Smooth muscle cell of the brain vasculature (primary cell): ENCODE measurements around the gene DENND1B.
"Not testable (repeated sequence)": the region's sequence is repeated elsewhere in the genome, so short reads cannot be mapped to it uniquely, and the experiment has no call there.

Experiments
- DNase-seq: peaks from one replicate; pipeline ENCODE4 v3.0.0-alpha.2; 2012; ENCODE audit warnings: low read depth, low spot score

The DENND1B gene

DNA sequence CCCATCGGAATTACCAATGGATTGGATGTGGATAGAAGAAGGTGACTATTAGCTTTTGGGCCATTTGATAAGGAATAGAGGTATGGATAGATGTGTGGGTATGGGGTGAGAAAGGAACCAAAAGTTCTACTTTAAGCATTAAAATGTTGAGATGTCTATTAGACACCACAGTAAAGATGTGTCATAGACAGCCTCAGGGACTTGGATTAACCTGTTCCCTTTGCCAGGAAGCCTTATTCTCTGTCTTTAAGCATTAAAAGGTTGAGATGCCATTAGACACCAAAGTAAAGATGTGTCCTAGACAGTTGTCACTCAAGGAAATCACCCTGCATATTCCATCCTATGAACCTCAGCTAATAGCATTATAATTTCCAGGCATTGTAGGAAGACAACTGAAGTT lies 11.0 kb upstream of the DENND1B start:
- DNase-seq = no peak

- DNase-seq = no peak
These were observed 8.2 kb upstream of the DENND1B start for GRCh38 chr1:197783510-197783948.

GRCh38 chr1:197782722-197783360 lies 7.6 kb upstream of the DENND1B start:
- DNase-seq = no peak

DNA sequence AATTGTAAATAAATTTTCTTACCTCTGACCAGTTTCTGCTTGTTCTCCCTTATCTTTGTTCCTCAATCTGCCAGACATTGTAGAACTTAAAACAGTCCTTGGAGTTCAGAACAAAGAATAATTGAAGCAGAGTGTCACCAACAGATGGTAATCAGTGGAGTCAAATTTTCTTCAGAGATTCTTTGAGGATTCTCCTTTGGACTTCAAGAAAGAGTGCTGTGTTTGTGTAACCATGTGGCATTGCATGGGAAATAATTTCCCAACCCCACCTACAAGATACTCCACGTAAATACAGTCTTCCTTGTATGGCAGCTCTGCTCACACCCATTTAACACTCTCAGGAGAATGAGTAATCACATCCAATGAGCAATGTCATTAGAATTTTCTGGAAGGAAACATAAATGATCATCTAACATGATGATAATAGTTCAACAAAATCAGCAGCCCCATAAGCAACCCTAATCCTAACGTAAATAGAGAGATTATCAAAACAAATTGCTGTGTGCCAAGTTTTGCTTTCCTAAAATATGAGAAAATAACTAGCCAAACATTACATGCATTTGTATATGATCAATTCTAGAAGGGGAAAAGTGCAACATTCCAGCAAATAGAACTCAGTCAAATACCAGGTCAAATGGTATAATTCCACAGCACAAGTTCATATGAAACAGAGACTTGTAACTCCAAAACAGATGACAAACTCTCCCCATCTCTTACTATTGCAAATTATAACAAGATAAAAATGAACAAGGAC lies 6.9 kb upstream of the DENND1B start:
- no peak for DNase-seq

- DNase-seq = no peak
These were observed 4.6 kb upstream of the DENND1B start for GRCh38 chr1:197779921-197780320.

DNA sequence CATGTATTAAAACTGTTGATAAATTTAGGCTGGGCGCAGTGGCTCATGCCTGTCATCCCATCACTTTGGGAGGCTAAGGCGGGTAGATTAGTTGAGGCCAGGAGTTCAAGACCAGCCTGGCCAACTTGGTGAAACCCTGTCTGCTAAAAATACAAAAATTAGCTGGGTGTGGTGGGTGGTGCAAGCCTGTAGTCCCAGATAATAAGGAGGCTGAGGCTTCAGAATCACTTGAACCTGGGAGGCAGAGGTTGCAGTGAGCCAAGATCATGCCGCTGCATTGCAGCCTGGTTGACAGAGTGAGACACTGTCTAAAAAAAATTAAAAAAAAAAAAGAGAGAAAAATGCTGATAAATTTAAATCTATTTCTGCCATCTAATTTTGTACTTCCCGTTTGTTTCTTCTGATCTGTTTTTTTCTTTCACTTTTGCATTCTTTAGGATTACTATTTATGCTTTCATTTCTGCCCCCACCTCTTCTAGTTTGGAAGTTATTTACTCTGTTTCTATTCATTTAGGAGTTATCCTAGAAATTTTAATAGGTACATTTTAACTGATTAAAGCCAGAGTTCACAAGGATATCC lies 3.2 kb upstream of the DENND1B start:
- no peak for DNase-seq

DNA sequence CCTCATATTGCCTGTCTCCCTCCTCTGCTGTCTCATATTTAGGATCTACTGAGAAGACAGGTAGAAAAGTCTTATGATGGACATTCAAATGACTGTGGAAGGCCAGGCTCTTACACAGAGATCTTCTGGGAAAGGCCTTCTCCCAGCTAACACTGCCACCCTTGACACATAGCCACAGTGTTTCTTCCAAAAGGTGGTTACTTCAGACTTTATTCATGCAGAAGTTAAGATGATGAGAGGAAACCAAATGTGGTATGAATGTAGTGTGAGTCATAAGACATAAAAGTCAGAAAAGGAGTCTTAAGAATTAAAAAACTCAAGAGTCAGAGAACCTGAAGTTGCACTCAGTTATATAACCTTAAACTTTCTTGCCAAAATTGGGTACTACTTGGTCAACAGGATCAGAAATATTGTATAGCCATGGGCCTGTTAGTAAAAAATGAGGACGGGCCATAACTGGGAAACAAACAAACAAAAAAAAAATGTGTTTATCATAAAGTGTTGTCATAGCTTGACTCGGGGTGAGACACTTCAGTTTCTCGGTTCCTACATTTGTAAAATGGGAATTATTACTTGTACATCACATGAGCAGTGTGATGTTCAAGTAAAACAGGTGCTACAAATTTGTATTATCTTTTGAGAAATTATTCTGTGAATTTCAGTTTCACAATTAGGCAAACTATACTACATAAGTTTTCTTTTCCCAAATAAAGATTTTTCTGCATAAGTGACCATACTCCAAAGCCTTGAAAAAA lies 1.2 kb upstream of the DENND1B start:
- DNase-seq = no peak

DNA sequence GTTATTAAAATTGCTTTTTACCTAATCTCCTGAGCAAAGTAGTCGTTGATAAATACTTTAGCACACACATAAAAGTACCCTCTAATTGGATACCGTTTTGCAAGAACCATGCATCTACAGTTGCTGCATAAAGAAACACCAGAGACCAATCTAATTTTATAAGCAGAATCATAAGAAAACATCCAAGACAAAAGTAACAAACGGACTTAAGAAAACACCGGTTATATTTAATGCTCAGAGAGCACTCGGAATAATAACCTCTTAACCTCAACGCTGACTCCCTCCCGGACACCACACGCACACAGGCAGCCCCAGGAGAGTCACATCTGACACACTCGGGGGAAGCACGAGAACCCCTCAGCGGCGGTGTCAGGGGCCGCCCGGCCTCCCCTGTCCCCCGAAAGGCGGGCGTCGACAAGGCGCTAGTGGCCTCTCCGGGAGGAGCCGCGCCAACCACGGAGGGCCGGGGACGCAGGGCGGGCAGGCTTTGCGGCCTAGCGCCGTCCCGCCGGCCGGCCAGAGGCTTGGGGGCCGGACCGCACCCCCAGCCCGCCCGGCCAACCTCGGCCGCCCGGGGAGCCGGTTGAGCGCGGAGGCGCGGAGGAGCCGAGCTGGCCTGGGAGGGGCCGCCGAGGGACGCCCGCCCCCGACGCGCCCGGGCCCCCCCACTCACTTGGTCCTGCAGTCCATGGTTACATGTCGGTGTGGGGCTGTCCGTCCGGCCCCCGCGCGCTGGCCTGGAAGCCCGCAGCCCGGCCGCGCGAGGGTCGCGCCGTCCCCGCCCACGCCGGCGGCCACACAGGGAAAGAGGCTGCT lies 606 bp downstream of the DENND1B start:
- DNase-seq = no peak

DNA sequence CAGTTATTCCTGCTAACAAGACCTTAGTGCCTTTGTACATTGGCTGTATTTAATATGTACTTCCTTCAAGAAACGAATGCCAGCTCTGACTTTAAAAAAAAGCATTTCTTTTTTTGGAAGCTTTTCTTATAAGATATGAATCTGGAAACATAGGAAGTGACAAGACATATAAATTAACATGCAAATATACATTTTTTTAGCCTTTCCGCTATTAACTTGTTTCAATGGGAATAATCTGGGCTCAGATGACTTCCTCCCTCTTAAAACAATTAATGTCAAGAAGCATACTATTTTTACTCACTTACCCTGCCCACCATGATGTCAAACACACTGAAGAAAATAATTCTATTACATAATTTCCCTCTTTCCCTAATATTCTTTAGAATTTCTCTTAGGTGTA lies 1.4 kb downstream of the DENND1B start:
- DNase-seq = no peak

DNA sequence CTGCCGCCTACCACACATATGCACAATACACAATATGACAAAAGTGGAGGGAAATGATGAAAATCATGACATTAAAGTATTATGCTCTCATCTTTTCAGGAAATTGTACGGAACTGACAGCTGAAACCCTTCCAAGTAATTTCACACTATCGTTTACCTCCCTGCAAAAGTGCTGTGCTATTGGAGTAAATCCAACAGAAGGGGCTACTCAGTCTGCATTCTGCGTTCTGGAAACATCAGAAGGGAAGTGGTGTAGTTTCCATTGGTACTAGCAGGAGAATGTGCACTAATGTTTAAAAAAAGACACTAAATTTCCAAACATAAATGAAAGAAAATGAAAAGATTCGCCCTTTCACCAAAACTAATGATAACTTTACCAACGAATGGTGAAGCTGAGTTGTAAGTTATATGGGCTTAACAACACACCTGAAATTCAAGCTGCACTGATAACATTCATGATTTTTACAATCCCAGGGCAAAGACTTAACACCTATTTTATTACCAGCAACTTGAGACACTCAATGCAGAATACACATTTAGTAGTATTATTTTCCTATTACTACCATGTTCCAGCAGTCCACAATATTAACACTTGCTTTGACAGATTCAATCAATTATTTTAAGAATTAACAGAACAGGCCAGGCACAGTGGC lies 3.2 kb downstream of the DENND1B start:
- no peak for DNase-seq

GRCh38 chr1:197771386-197771785 lies 3.9 kb downstream of the DENND1B start:
- no peak for DNase-seq

- DNase-seq = no peak
These were observed 5.0 kb downstream of the DENND1B start for GRCh38 chr1:197770243-197770642.

- DNase-seq = no peak
These were observed 6.0 kb downstream of the DENND1B start for GRCh38 chr1:197769287-197769686.

DNA sequence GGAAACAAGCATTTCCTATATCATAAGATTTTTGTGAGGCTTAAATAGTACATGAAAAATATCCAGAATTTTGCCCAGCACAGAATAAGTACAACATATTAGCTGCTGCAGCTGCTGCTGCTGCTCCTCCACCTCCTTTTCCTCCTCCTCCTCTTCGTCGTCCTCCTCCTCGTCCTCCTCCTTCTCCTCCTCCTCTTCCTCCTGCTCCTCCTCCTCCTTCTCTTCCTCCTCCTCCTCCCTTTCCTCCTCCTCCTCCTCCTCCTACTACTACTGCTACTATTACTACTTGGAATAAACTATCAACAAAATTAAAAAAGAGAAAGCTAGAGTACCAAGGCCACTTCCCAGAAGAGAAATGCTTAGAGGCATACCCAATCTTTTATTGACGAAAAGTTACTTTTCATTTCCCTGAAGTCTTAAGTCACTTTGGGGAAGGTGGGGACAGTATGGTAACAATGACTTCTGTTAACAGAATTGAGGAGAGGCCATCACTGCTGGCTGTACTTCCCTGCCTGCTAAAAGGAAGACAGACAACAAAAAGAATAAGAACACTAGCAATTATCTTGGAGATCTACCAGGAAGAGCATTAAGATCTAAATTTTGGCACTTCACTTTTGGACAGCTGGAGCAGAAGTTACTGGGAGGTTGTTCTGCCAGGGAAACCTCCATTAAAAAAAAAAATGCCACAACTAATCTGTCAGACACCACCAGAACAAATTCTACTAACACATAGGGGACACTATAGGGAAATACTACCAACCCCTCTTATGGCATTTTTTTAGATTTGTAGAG lies 7.1 kb downstream of the DENND1B start:
- DNase-seq = no peak

DNA sequence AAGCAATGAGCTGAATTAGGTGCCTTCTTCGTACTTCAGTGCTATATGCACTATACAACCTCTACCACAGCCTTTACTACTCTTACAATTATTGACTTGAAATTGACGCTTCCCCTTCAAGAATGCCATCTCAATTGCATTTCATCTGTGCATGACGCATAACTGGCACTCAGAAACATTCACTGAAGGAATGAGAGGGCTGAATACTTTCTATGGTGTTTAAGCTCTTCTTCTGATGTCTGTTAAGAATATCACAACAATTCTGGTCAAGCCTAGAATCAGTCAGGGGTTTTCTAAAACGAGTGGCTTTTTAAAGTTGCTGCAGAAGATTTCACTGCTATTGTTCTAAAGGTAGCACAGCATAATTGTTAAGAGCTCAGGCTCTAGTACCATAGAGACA lies 11.5 kb downstream of the DENND1B start:
- DNase-seq = no peak

DNA sequence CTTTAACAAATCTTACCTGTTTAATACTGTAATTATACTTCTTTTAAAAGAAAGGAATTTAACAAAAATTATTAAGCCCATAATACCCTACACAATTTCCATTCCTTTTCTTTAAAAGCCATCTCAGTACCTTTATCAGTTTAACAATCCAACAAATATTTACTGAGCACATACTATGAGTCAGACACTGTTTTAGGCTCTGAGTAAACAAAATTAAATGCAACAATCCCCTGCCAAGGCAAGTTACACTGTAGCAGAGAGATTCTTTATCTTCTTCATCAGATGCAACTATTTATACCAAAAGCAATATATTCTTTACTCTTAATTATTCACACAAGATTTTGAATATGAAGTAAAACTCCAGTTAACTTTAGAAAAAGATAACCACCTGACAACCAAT lies 12.0 kb downstream of the DENND1B start:
- no peak for DNase-seq

DNA sequence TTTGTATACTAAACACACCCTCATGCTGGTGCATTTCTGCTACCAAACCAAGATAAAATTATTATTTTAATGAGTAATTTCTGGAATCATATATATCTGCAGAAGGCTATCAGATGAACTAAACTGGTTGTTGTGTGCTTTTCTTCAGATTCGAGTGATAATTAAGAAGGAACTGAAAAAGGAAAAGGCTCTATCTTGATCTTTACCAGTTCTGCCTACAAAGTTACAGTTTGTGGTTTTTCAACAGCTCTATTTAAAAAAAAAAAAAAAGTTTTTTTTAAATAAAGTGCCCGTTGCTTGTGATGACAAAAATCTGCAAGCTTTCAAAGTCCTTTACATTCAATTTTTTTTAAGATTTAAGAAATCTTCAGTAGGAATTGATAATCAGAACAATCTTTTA lies 13.6 kb downstream of the DENND1B start:
- no peak for DNase-seq

DNA sequence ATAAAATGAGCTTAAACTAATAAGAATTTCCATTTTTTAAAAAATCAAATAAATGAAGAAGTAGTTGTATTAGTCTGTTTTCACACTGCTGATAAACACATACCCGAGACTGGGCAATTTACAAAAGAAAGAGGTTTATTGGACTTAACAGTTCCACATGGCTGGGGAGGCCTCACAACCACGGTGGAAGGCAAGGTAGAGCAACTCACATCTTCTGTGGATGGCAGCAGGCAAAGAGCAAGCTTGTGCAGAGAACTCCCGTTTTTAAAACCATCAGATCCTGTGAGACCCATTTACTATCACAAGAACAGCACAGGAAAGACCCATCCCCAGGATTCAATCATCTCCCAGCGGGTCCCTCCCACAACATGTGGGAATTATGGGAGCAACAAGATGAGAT lies 19.7 kb downstream of the DENND1B start:
- not testable (repeated sequence) for DNase-seq

DNA sequence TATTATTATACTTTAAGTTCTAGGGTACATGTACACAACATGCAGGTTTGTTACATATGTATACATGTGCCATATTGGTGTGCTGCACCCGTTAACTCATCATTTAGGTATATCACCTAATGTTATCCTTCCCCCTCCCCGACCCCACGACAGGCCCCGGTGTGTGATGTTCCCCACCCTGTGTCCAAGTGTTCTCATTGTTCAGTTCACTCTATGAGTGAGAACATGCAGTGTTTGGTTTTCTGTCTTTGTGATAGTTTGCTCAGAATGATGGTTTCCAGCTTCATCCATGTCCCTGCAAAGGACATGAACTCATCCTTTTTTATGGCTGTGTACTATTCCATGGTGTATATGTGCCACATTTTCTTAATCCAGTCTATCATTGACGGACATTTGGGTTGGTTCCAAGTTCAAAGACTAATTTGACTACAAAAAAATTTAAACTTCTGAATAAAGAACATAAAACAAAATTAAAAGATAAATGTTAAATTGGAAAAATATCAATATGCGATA lies 22.6 kb downstream of the DENND1B start:
- DNase-seq = not testable (repeated sequence)

DNA sequence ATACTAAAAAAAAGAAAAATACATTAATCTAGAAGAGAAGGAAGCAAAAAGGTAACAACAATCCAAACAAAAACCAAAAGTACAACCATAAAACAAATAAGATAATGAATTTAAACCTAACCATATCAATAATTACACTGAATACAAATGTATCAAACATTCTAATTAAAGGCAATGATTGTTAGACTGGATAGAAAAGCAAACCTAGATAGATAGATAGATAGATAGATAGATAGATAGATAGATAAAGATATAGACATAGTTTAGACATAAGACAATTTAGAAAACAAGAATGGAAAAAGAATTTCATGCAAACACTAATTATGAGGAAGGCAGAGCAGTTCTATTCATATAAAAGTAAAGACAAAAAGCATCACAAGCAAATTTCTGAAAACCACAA lies 24.9 kb downstream of the DENND1B start:
- no peak for DNase-seq
